ENCODE measurements around the gene HUNK.

The HUNK gene

DNA sequence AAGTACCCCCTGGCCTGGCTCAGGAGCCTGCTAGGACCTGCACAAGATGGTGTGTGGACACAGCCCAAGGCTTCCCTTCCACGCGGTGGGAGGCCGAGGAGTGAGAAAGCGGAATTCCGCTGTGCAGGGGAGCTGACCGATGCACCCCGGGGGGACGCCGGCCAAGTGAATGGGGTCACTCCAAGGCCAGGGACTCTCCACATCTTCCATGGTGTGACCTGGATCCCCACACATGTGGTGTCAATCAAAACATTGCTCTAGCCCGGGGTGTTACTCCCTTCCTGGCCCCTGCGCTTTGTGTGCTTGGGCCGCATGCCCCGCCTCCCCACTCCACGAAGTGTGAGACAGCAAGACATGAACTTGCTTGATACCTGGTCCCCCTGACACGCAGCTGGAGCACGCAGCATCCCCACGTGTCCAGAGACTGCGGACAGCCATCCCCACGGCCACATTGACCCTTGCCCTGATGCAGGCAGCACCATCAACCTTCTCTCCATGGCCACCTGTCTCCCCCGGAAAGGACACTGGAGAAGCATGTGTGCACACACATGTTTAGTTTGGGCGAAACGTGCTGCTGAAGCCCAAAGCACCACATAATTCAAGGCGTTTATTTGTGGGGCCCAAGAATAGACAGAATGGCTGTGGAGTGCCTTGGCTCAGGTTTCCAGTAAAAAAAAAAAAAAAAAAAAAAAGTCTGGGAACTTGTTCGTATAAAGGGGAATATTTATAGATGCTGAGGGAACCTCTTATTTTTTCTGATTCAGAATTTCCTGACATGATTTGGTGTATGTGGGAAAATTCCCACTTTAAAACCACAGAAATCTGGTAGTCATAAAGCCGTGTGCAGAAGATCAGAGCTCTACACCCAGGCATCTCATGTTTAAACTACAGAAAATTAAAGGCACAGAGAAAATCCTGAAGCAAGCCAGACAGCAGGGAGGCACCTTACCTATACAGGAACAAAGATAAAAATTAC, 171.7 kb downstream of the HUNK start:
- TF ChIP-seq, protein P1, sequence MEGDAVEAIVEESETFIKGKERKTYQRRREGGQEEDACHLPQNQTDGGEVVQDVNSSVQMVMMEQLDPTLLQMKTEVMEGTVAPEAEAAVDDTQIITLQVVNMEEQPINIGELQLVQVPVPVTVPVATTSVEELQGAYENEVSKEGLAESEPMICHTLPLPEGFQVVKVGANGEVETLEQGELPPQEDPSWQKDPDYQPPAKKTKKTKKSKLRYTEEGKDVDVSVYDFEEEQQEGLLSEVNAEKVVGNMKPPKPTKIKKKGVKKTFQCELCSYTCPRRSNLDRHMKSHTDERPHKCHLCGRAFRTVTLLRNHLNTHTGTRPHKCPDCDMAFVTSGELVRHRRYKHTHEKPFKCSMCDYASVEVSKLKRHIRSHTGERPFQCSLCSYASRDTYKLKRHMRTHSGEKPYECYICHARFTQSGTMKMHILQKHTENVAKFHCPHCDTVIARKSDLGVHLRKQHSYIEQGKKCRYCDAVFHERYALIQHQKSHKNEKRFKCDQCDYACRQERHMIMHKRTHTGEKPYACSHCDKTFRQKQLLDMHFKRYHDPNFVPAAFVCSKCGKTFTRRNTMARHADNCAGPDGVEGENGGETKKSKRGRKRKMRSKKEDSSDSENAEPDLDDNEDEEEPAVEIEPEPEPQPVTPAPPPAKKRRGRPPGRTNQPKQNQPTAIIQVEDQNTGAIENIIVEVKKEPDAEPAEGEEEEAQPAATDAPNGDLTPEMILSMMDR (conservative IDR thresholded peaks at IDR 0.05): no peak
- no peak for TF ChIP-seq ZFX (IDR thresholded peaks at IDR 0.05)
- H3K27ac ChIP-seq: no peak overlapping the region

DNA sequence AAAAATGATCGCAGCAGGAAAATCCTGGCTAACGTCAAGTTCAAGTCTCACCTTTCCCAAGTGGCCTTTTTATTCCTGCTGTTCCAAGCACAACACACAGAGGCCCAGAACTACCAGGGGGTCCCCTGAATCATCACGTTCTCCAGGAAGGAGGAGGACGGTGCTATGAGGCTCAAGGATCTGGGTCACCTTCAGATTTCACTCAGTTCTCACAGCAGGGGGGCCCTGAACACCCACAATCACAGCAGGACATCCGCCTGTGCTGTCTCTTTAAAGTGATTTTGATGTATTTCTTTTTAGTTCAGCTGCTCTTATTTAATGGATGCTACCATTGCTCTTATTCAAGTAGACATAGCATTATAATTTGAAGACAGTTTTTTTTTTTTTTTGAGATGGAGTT, 173.4 kb downstream of the HUNK start:
- H3K27ac ChIP-seq: no peak overlapping the region
- TF ChIP-seq, protein P1 (conservative IDR thresholded peaks at IDR 0.05): no peak
- TF ChIP-seq ZFX (IDR thresholded peaks at IDR 0.05): no peak

DNA sequence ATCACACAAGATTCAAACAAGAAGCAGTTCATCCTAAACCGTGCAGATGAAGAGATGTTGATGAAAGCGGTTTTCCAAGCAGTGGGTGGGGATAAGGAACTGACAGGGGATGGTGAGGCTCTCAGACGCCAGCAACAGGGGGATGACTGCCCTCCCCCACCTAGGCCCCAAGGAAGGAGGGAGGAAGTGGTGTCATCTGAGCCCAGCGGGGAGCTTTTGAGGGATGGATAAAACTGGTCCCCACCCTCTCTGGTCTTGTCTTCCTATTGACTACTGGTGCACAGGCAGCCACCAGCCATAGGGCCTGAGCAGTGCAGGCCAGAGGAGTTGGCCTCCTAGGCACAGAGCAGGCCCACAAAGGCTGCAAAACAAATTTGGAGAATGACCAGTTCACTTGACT, 175.5 kb downstream of the HUNK start:
- TF ChIP-seq ZFX (IDR thresholded peaks at IDR 0.05): no peak
- TF ChIP-seq, protein P1 (conservative IDR thresholded peaks at IDR 0.05): no peak

More for the DNA sequence above, 175.5 kb downstream of the HUNK start:
- H3K27ac ChIP-seq: no peak overlapping the region

Data from C4-2B (cell line).